HG03571 (cell line): ENCODE results near the gene NBPF9.
"Not testable (repeated sequence)": the region's sequence is repeated elsewhere in the genome, so short reads cannot be mapped to it uniquely, and the experiment has no call there.

Experiments
- ATAC-seq: cut with Tn5 transposase; IDR thresholded peaks from one replicate; pipeline ENCODE4 v1.9.1; 2021; ENCODE audit not compliant: unreplicated experiment

NBPF9 gene

DNA sequence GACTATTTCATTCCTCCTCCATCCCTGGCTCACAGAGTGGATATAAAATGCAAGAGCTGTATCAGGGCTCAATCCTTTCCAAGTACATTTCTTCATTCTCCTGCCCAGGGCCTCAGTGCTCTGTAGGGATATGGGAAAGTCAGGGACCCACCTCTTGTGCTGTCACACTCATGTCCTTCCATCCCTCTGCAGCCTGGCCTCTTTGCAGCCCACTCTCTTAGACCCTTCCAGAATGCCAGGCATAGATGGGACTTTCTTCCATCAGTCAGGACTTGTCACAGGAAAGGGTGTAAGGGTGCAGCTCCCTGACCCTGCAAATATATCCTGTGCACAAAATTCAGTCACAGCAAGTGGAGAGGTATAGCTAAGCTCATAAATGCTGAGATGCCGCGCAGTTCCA, 86.7 kb downstream of the NBPF9 start:
- not testable (repeated sequence) for ATAC-seq

DNA sequence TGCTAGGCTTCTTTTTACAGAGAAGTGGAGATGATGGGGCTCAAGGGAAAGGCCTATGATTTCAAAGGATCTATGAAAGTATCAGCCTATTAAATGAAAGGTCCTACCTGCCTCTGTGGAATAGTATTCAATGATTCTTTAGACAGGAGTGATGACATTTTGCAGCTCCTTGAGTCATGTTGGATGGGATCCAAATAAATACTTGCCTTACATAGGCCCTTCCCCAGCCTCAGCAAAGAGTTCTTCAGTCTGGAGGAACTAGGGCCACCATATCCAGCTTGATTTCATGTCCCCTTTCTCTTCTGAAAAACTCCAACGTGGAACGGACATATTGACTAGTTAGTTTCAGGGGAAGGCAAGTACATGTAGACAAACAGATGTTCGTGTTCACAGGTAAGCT, 87.8 kb downstream of the NBPF9 start:
- not testable (repeated sequence) for ATAC-seq

GRCh38 chr1:149013513-149013912, 89.8 kb downstream of the NBPF9 start:
- ATAC-seq: not testable (repeated sequence)

DNA sequence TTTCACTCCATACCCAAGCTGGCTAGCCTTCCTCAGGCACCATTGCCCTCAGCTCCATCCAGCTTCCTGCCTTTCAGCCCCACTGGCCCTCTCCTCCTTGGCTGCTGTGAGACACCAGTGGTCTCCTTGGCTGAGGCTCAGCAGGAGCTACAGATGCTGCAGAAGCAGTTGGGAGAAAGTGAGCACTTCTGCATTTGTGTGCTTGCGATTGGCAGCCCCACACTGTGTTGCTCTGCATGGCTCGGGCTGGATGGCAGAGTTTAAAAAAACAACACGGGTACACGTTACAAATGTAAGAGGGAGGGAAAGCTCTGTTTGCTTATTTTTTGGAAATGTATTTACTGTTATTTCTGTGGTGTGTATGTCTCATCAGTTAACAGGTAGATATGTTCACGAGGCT, 90.8 kb downstream of the NBPF9 start:
- not testable (repeated sequence) for ATAC-seq

DNA sequence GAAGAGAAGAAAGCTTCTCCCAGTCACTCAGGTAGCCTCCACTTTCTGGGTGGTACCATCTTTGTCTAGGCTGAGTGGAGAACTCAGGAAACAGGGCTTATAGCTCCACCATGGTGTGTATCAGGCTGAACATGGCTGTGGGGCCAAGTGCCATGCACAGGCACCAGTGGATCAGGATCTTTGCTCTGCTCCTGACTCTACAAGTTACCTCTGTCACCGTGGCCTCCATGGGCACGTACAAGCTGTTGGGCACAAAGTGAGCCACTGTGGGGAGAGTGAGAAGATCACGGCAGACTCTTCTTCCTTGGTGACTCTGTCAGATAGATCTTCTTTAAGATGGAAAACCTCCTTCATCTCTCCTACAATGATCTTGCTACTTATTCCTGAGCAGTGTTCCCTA, 93.6 kb downstream of the NBPF9 start:
- not testable (repeated sequence) for ATAC-seq

DNA sequence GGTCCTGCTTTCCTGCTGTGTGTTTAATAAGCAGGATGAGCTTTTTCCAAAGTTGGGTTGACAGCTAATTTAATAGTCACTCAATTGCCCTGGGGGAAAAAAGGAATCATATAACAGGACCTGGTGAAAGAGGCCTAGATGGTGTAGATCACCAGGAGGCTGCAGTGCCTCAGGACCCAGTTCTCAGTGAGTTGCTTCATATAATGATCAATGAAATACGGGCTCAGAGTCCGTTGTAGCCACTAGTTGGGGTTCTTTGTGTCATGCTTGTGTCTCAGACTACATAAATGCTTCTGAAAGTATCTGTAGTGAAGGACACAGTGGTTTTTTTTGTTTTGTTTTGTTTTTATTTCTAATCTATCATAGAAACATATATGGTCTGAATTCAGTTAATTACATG, 94.6 kb downstream of the NBPF9 start:
- not testable (repeated sequence) for ATAC-seq

DNA sequence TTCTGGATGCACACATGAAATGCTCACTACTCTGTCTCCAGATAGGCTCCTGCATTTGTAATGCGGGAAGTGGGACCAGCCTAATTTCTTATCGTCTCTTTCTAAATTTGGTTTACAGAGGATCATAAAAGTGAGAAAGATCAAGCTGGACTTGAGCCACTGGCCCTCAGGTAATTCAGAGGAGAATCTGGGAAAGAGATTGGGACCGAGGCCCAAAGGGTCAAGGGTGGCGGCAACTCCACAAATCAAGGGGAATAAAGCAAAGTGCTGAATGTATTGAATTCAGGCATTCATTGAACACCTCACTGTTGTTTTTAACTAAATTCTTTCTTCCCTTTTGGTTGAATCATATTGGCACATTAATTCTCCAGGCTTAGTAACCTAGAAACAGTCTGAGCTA, 95.0 kb downstream of the NBPF9 start:
- not testable (repeated sequence) for ATAC-seq
